ENCODE data around the gene APOC4. TPM values are rescaled to one million over a fixed set of nuclear protein-coding genes. Genes with fewer than 3 reads are reported as not detected.

Gene APOC4
- total and polyA plus RNA-seq, 2 donors (not counting 1 experiment from before 2014, with no cell fraction given): not detected

DNA sequence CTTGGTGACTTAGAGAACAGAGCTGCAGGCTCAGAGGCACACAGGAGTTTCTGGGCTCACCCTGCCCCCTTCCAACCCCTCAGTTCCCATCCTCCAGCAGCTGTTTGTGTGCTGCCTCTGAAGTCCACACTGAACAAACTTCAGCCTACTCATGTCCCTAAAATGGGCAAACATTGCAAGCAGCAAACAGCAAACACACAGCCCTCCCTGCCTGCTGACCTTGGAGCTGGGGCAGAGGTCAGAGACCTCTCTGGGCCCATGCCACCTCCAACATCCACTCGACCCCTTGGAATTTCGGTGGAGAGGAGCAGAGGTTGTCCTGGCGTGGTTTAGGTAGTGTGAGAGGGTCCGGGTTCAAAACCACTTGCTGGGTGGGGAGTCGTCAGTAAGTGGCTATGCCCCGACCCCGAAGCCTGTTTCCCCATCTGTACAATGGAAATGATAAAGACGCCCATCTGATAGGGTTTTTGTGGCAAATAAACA is 17.8 kb upstream of the APOC4 start:
- H2AFZ ChIP-seq (ENCODE audit: insufficient read depth, low read depth, low read length, poor library complexity, severe bottlenecking): no peak overlapping the region
- H3K4me2 ChIP-seq (replicated peaks; ENCODE audit: low read depth, low read length, poor library complexity, severe bottlenecking): no peak overlapping the region
- ChIA-PET CTCF (interaction anchor here (0.6 kb wide), 1 partner anchor 1780 kb away, joined by 4 read pairs; no protein-coding TSS in a partner anchor), POLR2A (no interaction called here)
- TF ChIP-seq, protein P1, sequence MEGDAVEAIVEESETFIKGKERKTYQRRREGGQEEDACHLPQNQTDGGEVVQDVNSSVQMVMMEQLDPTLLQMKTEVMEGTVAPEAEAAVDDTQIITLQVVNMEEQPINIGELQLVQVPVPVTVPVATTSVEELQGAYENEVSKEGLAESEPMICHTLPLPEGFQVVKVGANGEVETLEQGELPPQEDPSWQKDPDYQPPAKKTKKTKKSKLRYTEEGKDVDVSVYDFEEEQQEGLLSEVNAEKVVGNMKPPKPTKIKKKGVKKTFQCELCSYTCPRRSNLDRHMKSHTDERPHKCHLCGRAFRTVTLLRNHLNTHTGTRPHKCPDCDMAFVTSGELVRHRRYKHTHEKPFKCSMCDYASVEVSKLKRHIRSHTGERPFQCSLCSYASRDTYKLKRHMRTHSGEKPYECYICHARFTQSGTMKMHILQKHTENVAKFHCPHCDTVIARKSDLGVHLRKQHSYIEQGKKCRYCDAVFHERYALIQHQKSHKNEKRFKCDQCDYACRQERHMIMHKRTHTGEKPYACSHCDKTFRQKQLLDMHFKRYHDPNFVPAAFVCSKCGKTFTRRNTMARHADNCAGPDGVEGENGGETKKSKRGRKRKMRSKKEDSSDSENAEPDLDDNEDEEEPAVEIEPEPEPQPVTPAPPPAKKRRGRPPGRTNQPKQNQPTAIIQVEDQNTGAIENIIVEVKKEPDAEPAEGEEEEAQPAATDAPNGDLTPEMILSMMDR (IDR thresholded peaks at IDR 0.05): no peak
- TF ChIP-seq EZH2 (IDR thresholded peaks at IDR 0.05; ENCODE audit: borderline replicate concordance, insufficient read depth, low read depth, low read length, poor library complexity, severe bottlenecking): no peak
- peaks cover 0 to 10% (median 5%) of the 10 kb centered on the region in 4 experiments for H3K27me3 ChIP-seq (replicated peaks in 1 of 4; ENCODE audit: control extremely low read depth in 1 of 4, control insufficient read depth in 3 of 4, insufficient read depth in 4 of 4, low read length in 3 of 4)
- intact Hi-C loops (cut with micrococcal nuclease): no loop called here
- peaks cover 4 to 8% of the 10 kb centered on the region in 2 donors for H3K4me1 ChIP-seq (ENCODE audit: control insufficient read depth in 2 of 2, insufficient read depth in 2 of 2, low read length in 2 of 2)
- no peak overlapping the region for H3K4me3 ChIP-seq (ENCODE audit: control extremely low read depth in 1 of 5, extremely low read depth in 1 of 5, insufficient read depth in 1 of 5, low read depth in 2 of 5, low read length in 4 of 5)
- H3K27ac Mint-ChIP-seq: no peak overlapping the region
- H3K9me3 Mint-ChIP-seq (ENCODE audit: insufficient read depth): no peaks in the 10 kb centered on the region
- no peaks in the 10 kb centered on the region for H3K79me2 ChIP-seq (ENCODE audit: control insufficient read depth, insufficient read depth, low read length)
- H3K36me3 ChIP-seq (replicated peaks in 1 of 2; ENCODE audit: control extremely low read depth in 1 of 2, control insufficient read depth in 1 of 2, extremely low read depth in 1 of 2, insufficient read depth in 2 of 2, low read length in 1 of 2): no peaks in the 10 kb centered on the region
- no peaks in the 10 kb centered on the region for H4K20me1 ChIP-seq (ENCODE audit: control insufficient read depth, insufficient read depth, low read length, poor library complexity, severe bottlenecking)
- DNase-seq (no peak), ATAC-seq (ENCODE audit: low read depth) (no peak)
- H3K9me3 ChIP-seq (ENCODE audit: control extremely low read depth in 1 of 3, control insufficient read depth in 2 of 3, insufficient read depth in 1 of 3, low read length in 2 of 3): peaks cover 0 to 6% (median 0%) of the 10 kb centered on the region in 3 donors
- 98% methylated on average over 5 of the region's 8 CpGs for WGBS (ENCODE audit: insufficient coverage)
- no peak overlapping the region for H3K4me3 Mint-ChIP-seq
- H3K9ac ChIP-seq (ENCODE audit: low read length): no peak overlapping the region
- peaks cover 6% of the 10 kb centered on the region for H3K4me1 Mint-ChIP-seq
- H3K27me3 Mint-ChIP-seq: peaks cover 18% of the 10 kb centered on the region
- H3K27ac ChIP-seq (ENCODE audit: low read length in 2 of 2): no peak overlapping the region

- Histone ChIP-seq H3K9me3 (ENCODE audit: control extremely low read depth in 1 of 3, control insufficient read depth in 2 of 3, insufficient read depth in 1 of 3, low read length in 2 of 3) (peaks cover 0 to 6% (median 0%) of the 10 kb centered on the region in 3 donors), H3K4me3 (ENCODE audit: control extremely low read depth in 1 of 5, extremely low read depth in 1 of 5, insufficient read depth in 1 of 5, low read depth in 2 of 5, low read length in 4 of 5) (no peak overlapping the region), H3K79me2 (ENCODE audit: control insufficient read depth, insufficient read depth, low read length) (no peaks in the 10 kb centered on the region), H4K20me1 (ENCODE audit: control insufficient read depth, insufficient read depth, low read length, poor library complexity, severe bottlenecking) (no peaks in the 10 kb centered on the region), H3K36me3 (replicated peaks in 1 of 2; ENCODE audit: control extremely low read depth in 1 of 2, control insufficient read depth in 1 of 2, extremely low read depth in 1 of 2, insufficient read depth in 2 of 2, low read length in 1 of 2) (no peaks in the 10 kb centered on the region), H3K4me1 (ENCODE audit: control insufficient read depth in 2 of 2, insufficient read depth in 2 of 2, low read length in 2 of 2) (peaks cover 4 to 8% of the 10 kb centered on the region in 2 donors), H3K27ac (ENCODE audit: low read length in 2 of 2) (no peak overlapping the region), H3K4me2 (replicated peaks; ENCODE audit: low read depth, low read length, poor library complexity, severe bottlenecking) (no peak overlapping the region), H3K27me3 (replicated peaks in 1 of 4; ENCODE audit: control extremely low read depth in 1 of 4, control insufficient read depth in 3 of 4, insufficient read depth in 4 of 4, low read length in 3 of 4) (peaks cover 0 to 10% (median 5%) of the 10 kb centered on the region in 4 experiments), H2AFZ (ENCODE audit: insufficient read depth, low read depth, low read length, poor library complexity, severe bottlenecking) (no peak overlapping the region), H3K9ac (ENCODE audit: low read length) (no peak overlapping the region)
- CTCF ChIA-PET: interaction anchor here (0.6 to 1.0 kb wide), 2 partner anchors 21 to 1779 kb away, joined by 4 read pairs; no protein-coding TSS in a partner anchor
- Mint-ChIP-seq H3K4me3 (no peak overlapping the region), H3K27ac (no peak overlapping the region), H3K9me3 (ENCODE audit: insufficient read depth) (no peaks in the 10 kb centered on the region), H3K27me3 (peaks cover 18% of the 10 kb centered on the region), H3K4me1 (peaks cover 6% of the 10 kb centered on the region)
- ATAC-seq (ENCODE audit: low read depth) (no peak), DNase-seq (no peak)
- no peak for TF ChIP-seq EZH2 (IDR thresholded peaks at IDR 0.05; ENCODE audit: borderline replicate concordance, insufficient read depth, low read depth, low read length, poor library complexity, severe bottlenecking)
- TF ChIP-seq, protein P1 (IDR thresholded peaks at IDR 0.05): no peak
- WGBS (ENCODE audit: insufficient coverage): 33% methylated on average over 6 of the region's 8 CpGs
- POLR2A ChIA-PET: no interaction called here
- intact Hi-C loops (cut with micrococcal nuclease): no loop called here
Measured at GRCh38 chr19:44925114-44925891, 16.7 kb upstream of the APOC4 start.

Measured in B cell (primary cell).